Measurements from ENCODE around the gene DACT3.

The DACT3 gene

GRCh38 chr19:46620267-46620666 lies 40.7 kb downstream of the DACT3 start:
- Histone ChIP-seq H3K4me1 (peaks cover 3% of the 10 kb centered on the region), H3K9me3 (no peaks in the 10 kb centered on the region), H3K27me3 (ENCODE audit: low read depth) (no peaks in the 10 kb centered on the region), H3K4me3 (no peak overlapping the region), H3K36me3 (replicated peaks) (no peaks in the 10 kb centered on the region)
- no peak for DNase-seq (ENCODE audit: low spot score in 2 of 2)
- in situ Hi-C loops (cut with MboI; ENCODE audit: low sequenced_read_pairs): no loop called here

DNA sequence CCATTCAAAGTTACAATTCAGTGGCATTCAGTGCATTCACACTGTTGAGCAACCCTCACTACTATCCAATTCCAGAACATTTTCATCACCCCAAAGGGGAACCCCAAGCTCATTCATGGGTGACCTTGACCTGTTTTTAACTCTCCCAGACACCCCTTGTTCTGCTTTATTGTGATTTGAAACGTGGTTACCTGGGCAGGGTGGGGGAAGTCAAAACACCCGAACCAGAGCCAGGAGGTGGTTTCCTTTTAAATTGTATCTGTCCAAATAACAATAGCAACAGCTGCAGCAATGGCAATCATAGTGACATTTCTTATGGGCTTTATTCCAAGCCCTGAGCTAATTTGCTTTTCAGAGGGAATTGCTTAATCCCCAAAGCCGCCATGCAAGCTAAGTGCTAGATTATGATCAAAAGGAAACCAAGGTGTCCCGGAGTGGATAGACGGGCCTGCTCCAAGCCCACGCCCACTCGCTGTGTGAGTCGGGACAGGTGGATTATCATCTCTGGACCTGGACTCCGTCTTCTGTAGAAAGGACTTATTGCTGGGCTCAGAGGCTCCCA lies 42.2 kb downstream of the DACT3 start:
- in situ Hi-C loops (cut with MboI; ENCODE audit: low sequenced_read_pairs): no loop called here
- Histone ChIP-seq H3K4me3 (no peak overlapping the region), H3K27me3 (ENCODE audit: low read depth) (no peaks in the 10 kb centered on the region), H3K4me1 (peaks cover 3% of the 10 kb centered on the region), H3K36me3 (replicated peaks) (no peaks in the 10 kb centered on the region), H3K9me3 (no peaks in the 10 kb centered on the region)
- DNase-seq (ENCODE audit: low spot score in 2 of 2): peak; percentile 60 to 62

- no peak for DNase-seq (ENCODE audit: low spot score in 2 of 2)
- Histone ChIP-seq H3K36me3 (replicated peaks) (no peaks in the 10 kb centered on the region), H3K9me3 (no peaks in the 10 kb centered on the region), H3K27me3 (ENCODE audit: low read depth) (no peaks in the 10 kb centered on the region), H3K4me3 (no peak overlapping the region), H3K4me1 (peaks cover 3% of the 10 kb centered on the region)
- in situ Hi-C loops (cut with MboI; ENCODE audit: low sequenced_read_pairs): no loop called here
Measured at GRCh38 chr19:46617601-46618000, 43.4 kb downstream of the DACT3 start.

- peak; percentile 33 to 79 for DNase-seq (ENCODE audit: low spot score in 2 of 2)
- Histone ChIP-seq H3K36me3 (replicated peaks) (no peaks in the 10 kb centered on the region), H3K9me3 (no peaks in the 10 kb centered on the region), H3K4me3 (no peak overlapping the region), H3K4me1 (peaks cover 3% of the 10 kb centered on the region), H3K27me3 (ENCODE audit: low read depth) (no peaks in the 10 kb centered on the region)
- in situ Hi-C loops (cut with MboI; ENCODE audit: low sequenced_read_pairs): no loop called here
Measured at GRCh38 chr19:46616631-46617322, 44.2 kb downstream of the DACT3 start.

GRCh38 chr19:46615966-46616365 lies 45.0 kb downstream of the DACT3 start:
- Histone ChIP-seq H3K36me3 (replicated peaks) (no peaks in the 10 kb centered on the region; the same call in 1 of the 2 replicates), H3K27me3 (ENCODE audit: low read depth) (no peaks in the 10 kb centered on the region), H3K4me1 (peaks cover 3% of the 10 kb centered on the region), H3K9me3 (no peaks in the 10 kb centered on the region), H3K4me3 (no peak overlapping the region)
- in situ Hi-C loops (cut with MboI; ENCODE audit: low sequenced_read_pairs): no loop called here
- DNase-seq (ENCODE audit: low spot score in 2 of 2): no peak

DNA sequence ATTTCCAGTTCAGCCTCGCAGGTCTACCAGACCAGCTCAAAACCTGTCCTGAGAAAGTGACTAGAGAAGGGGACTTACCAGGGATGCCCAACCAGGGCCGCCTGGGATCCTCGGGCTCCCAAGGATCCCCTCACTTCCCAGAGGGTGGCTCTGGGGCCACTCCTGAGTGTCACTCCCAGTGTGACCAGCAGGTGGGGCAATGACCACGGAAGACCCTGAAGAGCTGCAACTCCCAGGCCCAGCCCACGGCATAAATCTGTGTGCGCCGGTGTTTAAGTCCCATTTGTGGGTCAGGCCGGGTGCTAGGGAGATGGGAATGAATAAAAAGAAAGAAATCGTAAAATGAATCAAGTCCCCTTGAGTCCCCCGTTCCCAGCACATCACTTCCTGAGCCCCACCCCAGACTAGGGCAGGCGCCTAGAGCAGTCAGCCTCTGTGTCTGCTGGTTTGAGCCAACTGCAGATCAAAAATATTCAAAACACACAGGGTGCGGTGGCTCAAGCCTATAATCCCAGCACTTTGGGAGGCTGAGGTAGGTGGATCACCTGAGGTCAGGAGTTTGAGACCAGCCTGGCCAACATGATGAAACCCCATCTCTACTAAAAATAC lies 46.8 kb downstream of the DACT3 start:
- peak; percentile 68 to 93 for DNase-seq (ENCODE audit: low spot score in 2 of 2)
- Histone ChIP-seq H3K27me3 (ENCODE audit: low read depth) (no peaks in the 10 kb centered on the region), H3K4me3 (no peak overlapping the region), H3K9me3 (no peaks in the 10 kb centered on the region), H3K4me1 (peaks cover 3% of the 10 kb centered on the region), H3K36me3 (replicated peaks) (peaks cover 8% of the 10 kb centered on the region)
- in situ Hi-C loops (cut with MboI; ENCODE audit: low sequenced_read_pairs): loop anchor here (5.0 kb wide), 1 partner anchor 48 kb away; the partner anchor contains the start of gene DACT3

- DNase-seq (ENCODE audit: low spot score in 2 of 2): no peak
- Histone ChIP-seq H3K9me3 (no peaks in the 10 kb centered on the region), H3K4me3 (no peak overlapping the region), H3K27me3 (ENCODE audit: low read depth) (no peaks in the 10 kb centered on the region), H3K4me1 (peaks cover under 1% of the 10 kb centered on the region; the same call in 1 of the 2 replicates), H3K36me3 (replicated peaks) (peaks cover 15% of the 10 kb centered on the region)
- in situ Hi-C loops (cut with MboI; ENCODE audit: low sequenced_read_pairs): loop anchor here (5.0 kb wide), 1 partner anchor 49 kb away; the partner anchor contains the start of gene DACT3
Measured at GRCh38 chr19:46613525-46613924, 47.5 kb downstream of the DACT3 start.

GRCh38 chr19:46611776-46612175 lies 49.2 kb downstream of the DACT3 start:
- no peaks in the 10 kb centered on the region for H3K4me1 ChIP-seq
- in situ Hi-C loops (cut with MboI; ENCODE audit: low sequenced_read_pairs): loop anchor here (5.0 kb wide), 1 partner anchor 51 kb away; the partner anchor contains the start of gene DACT3
- H3K36me3 ChIP-seq (replicated peaks): peaks cover 32% of the 10 kb centered on the region
- H3K4me3 ChIP-seq: no peak overlapping the region
- DNase-seq (ENCODE audit: low spot score in 2 of 2): no peak
- H3K9me3 ChIP-seq: no peaks in the 10 kb centered on the region
- no peaks in the 10 kb centered on the region for H3K27me3 ChIP-seq (ENCODE audit: low read depth)

DNA sequence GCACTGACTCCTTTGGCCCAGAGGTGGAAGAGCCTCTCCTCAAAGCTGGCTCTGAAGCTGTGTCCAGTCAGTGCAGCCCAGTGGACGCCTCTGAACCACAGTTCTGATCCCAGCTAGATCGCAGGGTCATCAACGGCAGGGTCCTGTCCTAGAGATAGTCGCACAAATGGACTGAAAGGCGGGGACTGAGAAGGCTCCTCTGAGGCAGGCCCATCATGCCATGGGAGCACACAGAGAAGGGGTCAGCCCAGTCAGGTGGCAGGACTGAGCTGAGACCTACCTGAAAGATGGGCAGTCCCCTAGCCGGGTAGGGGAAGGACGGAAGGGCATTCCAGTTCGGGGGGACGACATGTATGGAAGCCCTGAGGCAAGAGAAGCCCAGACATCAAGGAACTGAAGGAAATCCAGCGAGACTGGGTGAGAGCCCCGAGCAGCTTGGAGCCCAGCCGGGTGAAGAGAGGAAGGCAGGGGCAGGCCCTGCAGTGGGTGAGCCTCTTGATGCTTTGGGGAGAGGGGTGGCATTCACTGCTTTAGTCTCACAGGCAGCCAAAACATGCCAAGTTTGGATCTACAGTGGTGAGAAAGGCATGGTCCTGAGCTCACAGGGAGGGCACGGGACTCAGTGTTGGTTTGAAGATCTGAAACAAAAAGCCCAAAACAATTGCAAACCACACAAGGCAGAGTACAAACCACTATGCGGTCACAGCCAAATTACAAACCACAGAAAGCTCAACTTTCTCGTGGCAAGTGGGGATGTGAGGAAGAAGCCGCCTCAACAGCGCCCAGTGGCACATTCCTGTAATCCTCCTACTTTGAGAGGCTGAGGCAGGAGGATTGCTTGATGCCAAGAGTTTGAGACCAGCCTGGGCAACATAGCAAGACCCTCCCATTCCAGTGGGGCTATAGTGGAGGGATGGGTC lies 49.9 kb downstream of the DACT3 start:
- Histone ChIP-seq H3K4me3 (no peak overlapping the region), H3K27me3 (ENCODE audit: low read depth) (no peaks in the 10 kb centered on the region), H3K4me1 (no peaks in the 10 kb centered on the region), H3K36me3 (replicated peaks) (peaks cover 39% of the 10 kb centered on the region), H3K9me3 (no peaks in the 10 kb centered on the region)
- in situ Hi-C loops (cut with MboI; ENCODE audit: low sequenced_read_pairs): loop anchor here (5.0 kb wide), 1 partner anchor 51 kb away; the partner anchor contains the start of gene DACT3
- DNase-seq (ENCODE audit: low spot score in 2 of 2): no peak

DNA sequence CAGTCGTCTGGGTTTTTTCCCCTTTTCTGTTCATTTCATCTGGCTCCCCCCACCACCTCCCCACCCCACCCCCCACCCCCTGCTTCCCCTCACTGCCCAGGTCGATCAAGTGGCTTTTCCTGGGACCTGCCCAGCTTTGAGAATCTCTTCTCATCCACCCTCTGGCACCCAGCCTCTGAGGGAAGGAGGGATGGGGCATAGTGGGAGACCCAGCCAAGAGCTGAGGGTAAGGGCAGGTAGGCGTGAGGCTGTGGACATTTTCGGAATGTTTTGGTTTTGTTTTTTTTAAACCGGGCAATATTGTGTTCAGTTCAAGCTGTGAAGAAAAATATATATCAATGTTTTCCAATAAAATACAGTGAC lies 50.6 kb downstream of the DACT3 start:
- Histone ChIP-seq H3K36me3 (replicated peaks) (peaks cover 46% of the 10 kb centered on the region), H3K27me3 (ENCODE audit: low read depth) (no peaks in the 10 kb centered on the region), H3K4me1 (no peaks in the 10 kb centered on the region), H3K4me3 (no peak overlapping the region), H3K9me3 (no peaks in the 10 kb centered on the region)
- in situ Hi-C loops (cut with MboI; ENCODE audit: low sequenced_read_pairs): loop anchor here (5.0 kb wide), 1 partner anchor 52 kb away; the partner anchor contains the start of gene DACT3
- no peak for DNase-seq (ENCODE audit: low spot score in 2 of 2)

GRCh38 chr19:46609511-46610412 lies 51.2 kb downstream of the DACT3 start:
- no peak overlapping the region for H3K4me3 ChIP-seq
- in situ Hi-C loops (cut with MboI; ENCODE audit: low sequenced_read_pairs): loop anchor here (5.0 kb wide), 1 partner anchor 53 kb away; the partner anchor contains the start of gene DACT3
- DNase-seq (ENCODE audit: low spot score in 2 of 2): no peak
- H3K36me3 ChIP-seq (replicated peaks): peaks cover 50% of the 10 kb centered on the region
- H3K4me1 ChIP-seq: no peaks in the 10 kb centered on the region
- no peaks in the 10 kb centered on the region for H3K27me3 ChIP-seq (ENCODE audit: low read depth)
- no peaks in the 10 kb centered on the region for H3K9me3 ChIP-seq

- no peak overlapping the region for H3K4me3 ChIP-seq
- no peaks in the 10 kb centered on the region for H3K9me3 ChIP-seq
- in situ Hi-C loops (cut with MboI; ENCODE audit: low sequenced_read_pairs): no loop called here
- H3K27me3 ChIP-seq (ENCODE audit: low read depth): no peaks in the 10 kb centered on the region
- no peak for DNase-seq (ENCODE audit: low spot score in 2 of 2)
- H3K4me1 ChIP-seq: no peaks in the 10 kb centered on the region
- H3K36me3 ChIP-seq (replicated peaks): peaks cover 50% of the 10 kb centered on the region
Measured at GRCh38 chr19:46608581-46609345, 52.2 kb downstream of the DACT3 start.

Measured in HAP-1 (cell line).